OCI-LY3 (cell line): Measurements from ENCODE around the gene ZNF12.

Experiments
- H2AFZ ChIP-seq: fragments of 200-600, 300-600 bp; shearing (Covaris generic); 2 replicates; pipeline ENCODE4 v1.6.0; 2014; ENCODE audit warnings: antibody characterized with exemption, low read depth, low read length
- H3K27ac ChIP-seq: fragments of 200-600, 300-600 bp; sonication (generic); 2 replicates; pipeline ENCODE4 v1.5.1; 2014; ENCODE audit warnings: mild to moderate bottlenecking, low read length, moderate library complexity, mixed read lengths
- H3K27me3 ChIP-seq: fragments of 200-600, 300-600 bp; sonication (generic); 2 replicates; pipeline ENCODE4 v1.6.1; 2014; ENCODE audit warnings: low read depth, low read length, mixed read lengths
- H3K36me3 ChIP-seq: fragments of 200-600, 300-600 bp; sonication (generic); replicated peaks from 2 replicates; pipeline ENCODE3; 2014; ENCODE audit warnings: low read depth, low read length, mixed read lengths
- H3K4me1 ChIP-seq: fragments of 300-600, 200-600 bp; sonication (generic); 2 replicates; pipeline ENCODE4 v1.6.1; 2014; ENCODE audit warnings: low read length, mixed read lengths
- H3K4me2 ChIP-seq: fragments of 200-600, 300-600 bp; sonication (generic); 2 replicates; pipeline ENCODE4 v1.6.1; 2014; ENCODE audit warnings: low read length, mixed read lengths
- H3K4me3 ChIP-seq: fragments of 300-600, 200-600 bp; sonication (generic); 2 replicates; pipeline ENCODE4 v1.5.1; 2014; ENCODE audit warnings: antibody characterized with exemption, mild to moderate bottlenecking, low read length, moderate library complexity
- H3K79me2 ChIP-seq: fragments of 300-600, 200-600 bp; shearing (Covaris generic); 2 replicates; pipeline ENCODE4 v1.6.1; 2014; ENCODE audit warnings: mild to moderate bottlenecking, low read length, mixed read lengths
- H3K9ac ChIP-seq: fragments of 300-600, 200-600 bp; shearing (Covaris generic); 2 replicates; pipeline ENCODE4 v1.6.0; 2014; ENCODE audit warnings: mild to moderate bottlenecking, low read length, moderate library complexity
- H3K9me3 ChIP-seq: fragments of 200-600, 300-600 bp; shearing (Covaris generic); 2 replicates; pipeline ENCODE4 v1.6.1; 2014; ENCODE audit warnings: low read length, mixed read lengths; ENCODE audit not compliant: insufficient read depth
- H4K20me1 ChIP-seq: fragments of 200-600, 300-600 bp; sonication (generic); 2 replicates; pipeline ENCODE4 v1.6.1; 2016; ENCODE audit warnings: low read length, mixed read lengths; ENCODE audit not compliant: insufficient read depth
- EZH2phosphoT487 ChIP-seq: fragments of 200-600 bp; shearing (Covaris generic); IDR thresholded peaks from 2 replicates; pipeline ENCODE4 v1.6.1; 2018; ENCODE audit warnings: antibody characterized with exemption, mixed run types, low read depth
- TF ChIP-seq, protein P1 (sequence below): fragments of 200-600, 300-600 bp; sonication (generic); IDR thresholded peaks from 2 replicates; pipeline ENCODE4 v1.5.1; 2014; ENCODE audit warnings: antibody characterized with exemption, low read length, low read depth

The ZNF12 gene

DNA sequence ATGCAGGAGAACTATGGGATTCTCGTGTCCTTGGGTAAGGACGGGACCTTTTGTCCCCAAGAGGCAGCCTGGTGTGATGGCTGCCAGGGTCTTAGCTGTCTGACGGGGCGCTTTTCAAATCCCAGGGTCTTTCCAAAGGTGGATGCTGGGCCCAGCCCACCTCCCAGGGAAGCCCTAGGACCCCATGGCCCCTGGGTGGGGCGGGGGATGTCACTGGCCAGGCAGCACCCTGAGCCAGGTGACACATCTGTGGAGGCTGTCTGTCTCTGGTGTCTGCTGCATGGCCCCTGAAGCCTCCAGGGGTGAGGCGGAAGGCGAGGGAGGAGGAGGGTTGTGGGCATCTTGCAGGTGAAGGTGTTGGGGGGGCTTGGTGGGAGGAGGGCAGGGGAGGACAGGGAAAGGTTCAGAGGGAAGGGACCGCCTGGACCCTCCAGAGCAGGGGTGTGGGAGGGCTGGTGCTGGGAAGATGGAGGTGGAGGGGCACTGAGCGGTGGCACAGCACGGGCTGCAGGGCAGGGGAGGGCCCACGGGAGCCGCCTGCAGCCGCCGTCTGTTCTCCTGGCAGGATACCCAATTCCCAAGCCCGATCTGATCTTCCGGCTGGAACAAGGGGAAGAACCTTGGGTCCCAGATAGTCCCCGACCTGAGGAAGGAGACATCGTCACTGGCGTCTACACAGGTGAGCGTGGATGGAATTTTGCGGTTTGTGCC, 62.7 kb downstream of the ZNF12 start:
- H4K20me1 ChIP-seq, result no peaks in the 10 kb centered on the region
- H3K9ac ChIP-seq, result no peak overlapping the region
- peaks cover 14% of the 10 kb centered on the region for H3K36me3 ChIP-seq
- no peak overlapping the region for H3K4me2 ChIP-seq
- H3K4me3 ChIP-seq, result no peak overlapping the region
- H3K4me1 ChIP-seq, result no peaks in the 10 kb centered on the region
- H3K79me2 ChIP-seq, result peaks cover 23% of the 10 kb centered on the region
- no peaks in the 10 kb centered on the region for H3K9me3 ChIP-seq
- TF ChIP-seq, protein P1, sequence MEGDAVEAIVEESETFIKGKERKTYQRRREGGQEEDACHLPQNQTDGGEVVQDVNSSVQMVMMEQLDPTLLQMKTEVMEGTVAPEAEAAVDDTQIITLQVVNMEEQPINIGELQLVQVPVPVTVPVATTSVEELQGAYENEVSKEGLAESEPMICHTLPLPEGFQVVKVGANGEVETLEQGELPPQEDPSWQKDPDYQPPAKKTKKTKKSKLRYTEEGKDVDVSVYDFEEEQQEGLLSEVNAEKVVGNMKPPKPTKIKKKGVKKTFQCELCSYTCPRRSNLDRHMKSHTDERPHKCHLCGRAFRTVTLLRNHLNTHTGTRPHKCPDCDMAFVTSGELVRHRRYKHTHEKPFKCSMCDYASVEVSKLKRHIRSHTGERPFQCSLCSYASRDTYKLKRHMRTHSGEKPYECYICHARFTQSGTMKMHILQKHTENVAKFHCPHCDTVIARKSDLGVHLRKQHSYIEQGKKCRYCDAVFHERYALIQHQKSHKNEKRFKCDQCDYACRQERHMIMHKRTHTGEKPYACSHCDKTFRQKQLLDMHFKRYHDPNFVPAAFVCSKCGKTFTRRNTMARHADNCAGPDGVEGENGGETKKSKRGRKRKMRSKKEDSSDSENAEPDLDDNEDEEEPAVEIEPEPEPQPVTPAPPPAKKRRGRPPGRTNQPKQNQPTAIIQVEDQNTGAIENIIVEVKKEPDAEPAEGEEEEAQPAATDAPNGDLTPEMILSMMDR, result no peak
- no peak for TF ChIP-seq EZH2phosphoT487
- H2AFZ ChIP-seq, result no peak overlapping the region
- H3K27me3 ChIP-seq, result no peaks in the 10 kb centered on the region
- H3K27ac ChIP-seq, result no peak overlapping the region

DNA sequence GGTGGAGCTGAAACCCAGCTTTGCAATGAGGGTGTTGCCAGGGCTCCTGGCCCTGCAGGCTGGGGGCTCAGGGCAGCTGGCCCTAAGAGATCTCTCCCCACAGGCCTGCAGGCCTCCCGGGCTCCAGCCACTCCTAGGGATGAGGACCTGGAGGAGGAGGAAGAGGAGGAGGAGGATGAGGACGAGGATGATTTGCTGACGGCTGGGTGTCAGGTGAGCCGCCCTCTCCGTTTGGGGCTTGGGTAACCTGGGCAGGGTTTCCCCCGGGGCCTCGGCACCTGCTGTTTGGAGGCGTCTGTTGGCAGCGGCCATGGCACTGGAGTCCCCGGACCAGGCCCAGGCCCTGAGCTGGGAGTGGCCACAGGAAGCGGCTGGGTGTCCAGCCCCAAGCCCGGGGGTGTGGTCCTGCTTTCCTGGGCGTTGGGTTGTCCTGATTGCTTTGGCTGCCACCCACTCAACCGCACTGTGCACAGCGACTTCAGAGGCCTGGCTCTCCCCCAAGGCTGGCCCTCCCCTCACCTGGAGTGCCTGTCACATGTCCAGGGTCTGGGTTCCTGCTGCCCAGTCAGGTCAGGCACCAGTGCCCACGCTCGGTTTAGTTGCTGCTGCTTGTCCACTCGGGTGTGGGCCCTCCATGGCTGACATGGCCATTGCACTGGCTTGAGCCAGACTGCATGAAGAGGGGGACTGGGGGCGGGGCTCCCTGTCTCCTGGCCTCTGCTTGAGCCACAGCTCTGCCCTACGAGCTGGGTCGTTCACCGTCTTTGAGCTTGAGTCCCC, 63.7 kb downstream of the ZNF12 start:
- Histone ChIP-seq H3K27me3 (no peaks in the 10 kb centered on the region), H2AFZ (no peak overlapping the region), H3K4me3 (no peak overlapping the region), H3K9ac (no peak overlapping the region), H4K20me1 (no peaks in the 10 kb centered on the region), H3K9me3 (no peaks in the 10 kb centered on the region), H3K27ac (no peak overlapping the region), H3K36me3 (peaks cover 15% of the 10 kb centered on the region), H3K4me1 (peaks cover 7% of the 10 kb centered on the region), H3K79me2 (peaks cover 33% of the 10 kb centered on the region), H3K4me2 (no peak overlapping the region)
- TF ChIP-seq EZH2phosphoT487, result no peak
- TF ChIP-seq, protein P1, result no peak

DNA sequence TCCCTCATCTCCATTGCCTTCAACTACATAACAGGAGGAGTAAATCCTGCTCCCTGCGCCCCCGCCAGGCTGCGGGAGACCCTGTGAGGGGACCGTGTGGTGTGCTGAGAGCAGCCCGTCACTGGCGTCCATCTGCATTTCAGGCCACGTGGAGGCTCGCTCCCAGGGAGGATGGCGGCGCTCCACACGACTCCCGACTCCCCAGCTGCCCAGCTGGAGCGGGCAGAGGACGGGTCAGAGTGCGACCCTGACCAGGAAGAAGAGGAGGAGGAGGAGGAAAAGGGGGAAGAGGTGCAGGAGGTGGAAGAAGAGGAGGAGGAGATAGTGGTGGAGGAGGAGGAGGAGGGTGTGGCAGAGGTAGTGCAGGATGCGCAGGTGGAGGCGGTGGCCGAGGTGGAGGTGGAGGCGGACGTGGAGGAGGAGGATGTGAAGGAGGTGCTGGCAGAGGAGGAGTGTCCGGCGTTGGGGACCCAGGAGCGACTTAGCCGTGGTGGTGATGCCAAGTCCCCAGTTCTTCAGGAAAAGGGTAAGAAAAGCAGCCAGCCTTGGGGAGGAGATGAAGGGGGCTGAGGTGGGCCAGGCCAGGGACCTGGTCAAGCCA, 64.4 kb downstream of the ZNF12 start:
- TF ChIP-seq, protein P1, result no peak
- no peak for TF ChIP-seq EZH2phosphoT487
- Histone ChIP-seq H2AFZ (no peak overlapping the region), H3K27me3 (no peaks in the 10 kb centered on the region), H3K27ac (no peak overlapping the region), H3K4me3 (no peak overlapping the region), H3K9me3 (no peaks in the 10 kb centered on the region), H4K20me1 (no peaks in the 10 kb centered on the region), H3K79me2 (peaks cover 40% of the 10 kb centered on the region), H3K4me1 (peaks cover 7% of the 10 kb centered on the region), H3K9ac (no peak overlapping the region), H3K4me2 (no peak overlapping the region), H3K36me3 (peaks cover 11% of the 10 kb centered on the region)

DNA sequence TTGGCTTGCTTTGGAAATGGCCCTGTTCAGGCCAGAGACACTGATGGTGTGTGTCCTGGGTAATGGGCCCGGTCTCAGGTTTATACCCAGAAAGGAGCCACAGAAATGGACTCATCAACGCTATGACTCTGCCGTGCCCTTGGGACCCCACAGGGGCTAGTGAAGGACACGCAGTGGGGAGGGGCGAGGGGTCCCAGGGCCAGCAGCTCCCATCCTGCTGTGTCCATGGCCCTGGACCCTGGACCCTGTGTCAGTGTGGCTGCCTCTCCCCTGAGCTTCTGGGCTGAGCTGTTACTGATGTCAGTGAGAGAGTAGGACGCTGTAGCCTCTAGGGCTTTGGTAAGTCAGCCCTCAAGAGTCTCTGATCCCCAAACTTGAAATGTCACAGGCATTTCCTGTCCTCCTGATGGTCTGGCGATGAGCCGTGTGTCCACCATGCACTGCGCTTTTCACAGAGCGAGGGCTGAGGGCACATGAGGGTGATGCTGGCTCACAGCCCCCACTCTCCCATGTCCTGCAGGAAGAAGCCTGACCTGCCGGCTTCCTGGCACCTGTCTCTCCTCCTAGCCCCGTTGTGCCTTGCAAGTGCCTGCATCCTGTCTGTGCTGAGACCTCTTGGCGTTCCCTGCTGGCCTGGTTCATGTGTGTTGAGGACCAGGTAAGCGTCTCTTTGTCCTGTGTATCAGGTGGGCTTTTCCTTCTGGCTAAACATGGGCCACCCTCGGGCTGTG, 65.3 kb downstream of the ZNF12 start:
- Histone ChIP-seq H3K4me2 (no peak overlapping the region), H3K79me2 (peaks cover 49% of the 10 kb centered on the region), H3K36me3 (peaks cover 10% of the 10 kb centered on the region), H3K4me3 (no peak overlapping the region), H3K27me3 (no peaks in the 10 kb centered on the region), H2AFZ (no peak overlapping the region), H3K9me3 (no peaks in the 10 kb centered on the region), H3K4me1 (peaks cover 8% of the 10 kb centered on the region), H4K20me1 (no peaks in the 10 kb centered on the region), H3K9ac (no peak overlapping the region), H3K27ac (no peak overlapping the region)
- TF ChIP-seq, protein P1, result no peak
- no peak for TF ChIP-seq EZH2phosphoT487
